ENCODE measurements around the gene RPP21. TPM values are rescaled to one million over a fixed set of nuclear protein-coding genes. Genes with fewer than 3 reads are reported as not detected.

Gene RPP21
- total and polyA plus RNA-seq, 2 of the 8 experiments (the other 6 are each of a cell fraction or from before 2014, with no cell fraction given) = 63.0 to 219 TPM

DNA sequence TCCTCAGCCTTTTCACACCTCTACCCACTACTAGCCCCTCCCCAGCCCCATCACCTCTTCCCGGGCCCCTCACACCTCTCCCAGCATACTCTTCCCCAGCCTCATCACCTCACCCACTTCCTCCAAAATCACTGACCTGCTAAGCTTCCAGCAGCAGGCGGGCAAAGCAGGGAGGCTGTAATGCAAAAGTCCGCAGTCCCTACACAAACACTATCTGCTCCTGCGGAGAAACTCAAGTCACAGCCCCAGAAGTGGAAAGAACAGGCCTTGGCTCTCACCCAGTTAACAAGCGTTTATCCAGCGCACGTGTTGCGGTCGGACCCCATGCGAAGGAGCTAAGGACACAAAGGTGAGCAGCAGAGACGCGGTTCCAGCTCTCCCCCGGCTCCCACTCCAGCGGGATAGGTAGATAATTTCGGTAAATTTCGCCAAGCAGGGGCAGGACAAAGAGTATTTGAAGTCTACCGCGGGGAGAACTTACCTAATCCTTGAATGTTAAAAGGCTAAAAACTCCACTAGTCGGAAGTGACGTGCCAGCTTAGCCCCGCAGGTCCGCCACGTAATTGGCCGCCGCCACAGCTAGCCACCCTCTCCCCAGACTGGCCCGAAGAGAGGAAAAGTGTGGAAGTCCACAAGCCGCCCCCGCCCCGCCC, 19.0 kb upstream of the RPP21 start:
- Histone ChIP-seq H3K14ac (ENCODE audit: insufficient read length) (no peak overlapping the region), H3K4ac (replicated peaks; ENCODE audit: insufficient read length, low read depth, low read length) (peak overlapping the region; percentile 24), H3K56ac (replicated peaks; ENCODE audit: insufficient read length, low read depth, low read length) (peak overlapping the region; percentile 27), H2BK20ac (ENCODE audit: low read length) (no peak overlapping the region), H3K36me3 (ENCODE audit: control insufficient read depth in 2 of 4, insufficient read depth in 4 of 4, low read length in 3 of 4) (peaks cover 4 to 21% (median 13%) of the 10 kb centered on the region in 4 experiments; a peak in 7 of 8 replicates), H3K27me3 (replicated peaks in 1 of 4; ENCODE audit: control insufficient read depth in 3 of 4, extremely low read depth in 1 of 4, insufficient read depth in 3 of 4, low read length in 3 of 4) (no peaks in the 10 kb centered on the region), H4K20me1 (replicated peaks in 1 of 2; ENCODE audit: control insufficient read depth in 1 of 2, insufficient read depth in 2 of 2, low read length in 2 of 2) (peaks cover 0 to 2% of the 10 kb centered on the region in 2 experiments), H3K79me2 (ENCODE audit: control insufficient read depth in 1 of 2, insufficient read depth in 2 of 2, low read length in 2 of 2) (peaks cover 8 to 56% of the 10 kb centered on the region in 2 experiments; a peak in 3 of 4 replicates), H3K23me2 (ENCODE audit: low read depth, low read length) (peaks cover 4% of the 10 kb centered on the region; the same call in 1 of the 2 replicates), H4K8ac (ENCODE audit: extremely low read depth, insufficient read depth, low read length) (peak overlapping the region; percentile 98; the same call in 1 of the 2 replicates), H4K5ac (ENCODE audit: insufficient read length, low read depth, low read length) (peak overlapping the region; percentile 96), H2BK15ac (ENCODE audit: low read length) (peak overlapping the region; percentile 1; the same call in 1 of the 2 replicates), H3K9ac (replicated peaks in 1 of 4; ENCODE audit: extremely low read depth in 1 of 4, low read depth in 3 of 4, low read length in 3 of 4) (peak overlapping the region; percentile 84 to 96 (median 90)), H3K79me1 (ENCODE audit: low read depth, low read length) (peaks cover 2% of the 10 kb centered on the region; the same call in 1 of the 2 replicates), H3K4me3 (ENCODE audit: extremely low read depth in 1 of 4, insufficient read depth in 2 of 4, low read depth in 3 of 4, low read length in 4 of 4) (peak overlapping the region; percentile 67 to 83 (median 77)), H2AFZ (ENCODE audit: low read length) (no peak overlapping the region), H2AK5ac (ENCODE audit: low read depth, low read length) (no peak overlapping the region), H3K18ac (ENCODE audit: extremely low read depth, low read length) (peak overlapping the region; percentile 71), H3K4me2 (ENCODE audit: insufficient read depth in 1 of 2, low read depth in 2 of 2, low read length in 2 of 2) (peak overlapping the region; percentile 84 to 93), H2BK5ac (ENCODE audit: low read depth, low read length) (peak overlapping the region; percentile 82), H2BK120ac (replicated peaks; ENCODE audit: low read depth, low read length) (peak overlapping the region; percentile 9), H2BK12ac (ENCODE audit: low read depth, low read length) (peak overlapping the region; percentile 70), H3K23ac (ENCODE audit: insufficient read length) (no peak overlapping the region), H3K9me3 (ENCODE audit: insufficient read depth in 2 of 2, low read depth in 1 of 2, low read length in 1 of 2) (no peaks in the 10 kb centered on the region), H4K91ac (replicated peaks; ENCODE audit: insufficient read length, low read length) (peak overlapping the region; percentile 95), H3K4me1 (replicated peaks in 1 of 4; ENCODE audit: control insufficient read depth in 3 of 4, insufficient read depth in 4 of 4, low read length in 3 of 4) (peaks cover 2 to 16% (median 10%) of the 10 kb centered on the region in 4 experiments), H3K27ac (ENCODE audit: low read depth, low read length) (peak overlapping the region; percentile 94)
- 2% methylated on average over 26 of the region's 29 CpGs; no CpG with 5 or more reads in 1 of the 2 experiments for WGBS, 2 experiments (ENCODE audit: extremely low coverage in 1 of 2, insufficient coverage in 1 of 2, insufficient read length in 1 of 2, insufficient replicate concordance in 2 of 2, low coverage in 1 of 2, low lambda C conversion rate in 2 of 2, missing lambda C conversion rate in 1 of 2)
- POLR2A ChIA-PET (ENCODE audit: partially characterized antibody) = interaction anchor here (0.6 to 6.3 kb wide), 31 partner anchors 9 to 1221 kb away, joined by 3 to 92 read pairs (median 5); partner anchors contain the start of genes NFKBIL1, RPP21 and TRIM26
- CTCF ChIA-PET (ENCODE audit: partially characterized antibody) = interaction anchor here (0.6 to 2.1 kb wide), 6 partner anchors 11 to 195 kb away, joined by 3 to 9 read pairs (median 4); no protein-coding TSS in a partner anchor
- FAIRE-seq (no peak), DNase-seq (ENCODE audit: low read depth in 1 of 2, low spot score in 2 of 2) (peak; percentile 34 to 88)
- TF ChIP-seq, protein P1, sequence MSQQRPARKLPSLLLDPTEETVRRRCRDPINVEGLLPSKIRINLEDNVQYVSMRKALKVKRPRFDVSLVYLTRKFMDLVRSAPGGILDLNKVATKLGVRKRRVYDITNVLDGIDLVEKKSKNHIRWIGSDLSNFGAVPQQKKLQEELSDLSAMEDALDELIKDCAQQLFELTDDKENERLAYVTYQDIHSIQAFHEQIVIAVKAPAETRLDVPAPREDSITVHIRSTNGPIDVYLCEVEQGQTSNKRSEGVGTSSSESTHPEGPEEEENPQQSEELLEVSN (IDR thresholded peaks at IDR 0.05) = peak; percentile 95
- peak; percentile 67; the same call in 1 of the 2 replicates for TF ChIP-seq POLR2AphosphoS5 (IDR thresholded peaks at IDR 0.05; ENCODE audit: low read depth, low read length)
- TF ChIP-seq CREB1 (IDR thresholded peaks at IDR 0.05) = peak; percentile 84
- peak; percentile 24 for TF ChIP-seq ASH2L (IDR thresholded peaks at IDR 0.05; ENCODE audit: low read length)
- TF ChIP-seq ZNF274 (IDR thresholded peaks at IDR 0.05; ENCODE audit: borderline replicate concordance, extremely low read depth, low read length) = no peak
- TF ChIP-seq PHF8 (conservative IDR thresholded peaks at IDR 0.05; ENCODE audit: low read depth, low read length) = peak; percentile 13; the same call in 1 of the 2 replicates
- TF ChIP-seq KDM5A (IDR thresholded peaks at IDR 0.05; ENCODE audit: low read length) = no peak; the same call in 1 of the 2 replicates
- TF ChIP-seq, protein P2, sequence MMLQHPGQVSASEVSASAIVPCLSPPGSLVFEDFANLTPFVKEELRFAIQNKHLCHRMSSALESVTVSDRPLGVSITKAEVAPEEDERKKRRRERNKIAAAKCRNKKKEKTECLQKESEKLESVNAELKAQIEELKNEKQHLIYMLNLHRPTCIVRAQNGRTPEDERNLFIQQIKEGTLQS (IDR thresholded peaks at IDR 0.05; ENCODE audit: insufficient read depth, low read depth, low read length) = no peak
- TF ChIP-seq TBP (IDR thresholded peaks at IDR 0.05; ENCODE audit: low read depth, low read length) = peak; percentile 64
- no peak for TF ChIP-seq SRF (IDR thresholded peaks at IDR 0.05; ENCODE audit: low read depth, low read length)
- no peak for TF ChIP-seq BACH1 (IDR thresholded peaks at IDR 0.05; ENCODE audit: low read length)

Measured in H1 (cell line).